NCI-H460 (cell line): ENCODE measurements around the gene NAPSA. TPM values are rescaled to one million over a fixed set of nuclear protein-coding genes. Genes with fewer than 3 reads are reported as not detected.

Experiments
- DNase-seq: peaks from one replicate; pipeline ENCODE4 v3.0.0-alpha.2; 2016; ENCODE audit warnings: low read depth; ENCODE audit errors: extremely low read depth
- total RNA-seq: library from RNA; depleted of rRNA; stranded (reverse); fragments of >200 nt; shearing (Covaris generic); gene quantifications from 2 replicates; pipeline ENCODE4 v1.2.3, GENCODE V29; 2014; rRNA removed

Gene NAPSA
- total RNA-seq, 1 experiment from 2014 or later = not detected

GRCh38 chr19:50320051-50320450 is 45.4 kb downstream of the NAPSA start:
- DNase-seq = no peak

GRCh38 chr19:50319156-50319555 is 46.3 kb downstream of the NAPSA start:
- no peak for DNase-seq

GRCh38 chr19:50318438-50318837 is 47.0 kb downstream of the NAPSA start:
- no peak for DNase-seq

GRCh38 chr19:50317115-50317514 is 48.3 kb downstream of the NAPSA start:
- DNase-seq = no peak

- DNase-seq = no peak
Observed at GRCh38 chr19:50315773-50316448, 49.5 kb downstream of the NAPSA start.

GRCh38 chr19:50314724-50315708 is 50.4 kb downstream of the NAPSA start:
- DNase-seq = no peak

GRCh38 chr19:50313812-50314536 is 51.5 kb downstream of the NAPSA start:
- no peak for DNase-seq

- no peak for DNase-seq
Observed at GRCh38 chr19:50312967-50313811, 52.2 kb downstream of the NAPSA start.

- DNase-seq = no peak
Observed at GRCh38 chr19:50311723-50312635, 53.5 kb downstream of the NAPSA start.

GRCh38 chr19:50310759-50311465 is 54.5 kb downstream of the NAPSA start:
- DNase-seq = no peak

- no peak for DNase-seq
Observed at GRCh38 chr19:50309396-50310125, 55.9 kb downstream of the NAPSA start.

GRCh38 chr19:50308991-50309390 is 56.4 kb downstream of the NAPSA start:
- DNase-seq = no peak

Other genes starting within 250 kb of the NAPSA start
- gene IZUMO2, start 202.4 kb downstream of the NAPSA start, total RNA-seq = not detected in 2 replicates
- 2.6 and 3.0 TPM in 2 replicates for gene MYH14, start 162.0 kb downstream of the NAPSA start, total RNA-seq
- 0.27 and 0.87 TPM in 2 replicates for gene KCNC3, start 36.3 kb downstream of the NAPSA start, total RNA-seq
- 52.0 and 55.8 TPM in 2 replicates for gene NR1H2, start 10.8 kb upstream of the NAPSA start, total RNA-seq
- 18.7 and 20.9 TPM in 2 replicates for gene POLD1, start 18.7 kb upstream of the NAPSA start, total RNA-seq
- not detected in 2 replicates for gene SPIB, start 53.3 kb upstream of the NAPSA start, total RNA-seq
- gene MYBPC2, start 67.3 kb upstream of the NAPSA start, total RNA-seq = not detected in 2 replicates
- gene EMC10, start 110.9 kb upstream of the NAPSA start, total RNA-seq = 36.8 and 42.6 TPM in 2 replicates
- 0.26 and 0.92 TPM in 2 replicates for gene GARIN5A, start 111.2 kb upstream of the NAPSA start, total RNA-seq
- gene JOSD2, start 145.6 kb upstream of the NAPSA start, total RNA-seq = 10.0 and 17.8 TPM in 2 replicates
- not detected in 2 replicates for gene ASPDH, start 148.3 kb upstream of the NAPSA start, total RNA-seq
- 0.09 and 0.25 TPM in 2 replicates for gene LRRC4B, start 202.8 kb upstream of the NAPSA start, total RNA-seq